OCI-LY1 (cell line): ENCODE results near the gene AKR7A2.

ENCODE experiments used
- EZH2 ChIP-seq: fragments of 200-600 bp; sonication (generic), shearing (Covaris generic); IDR thresholded peaks from 2 replicates; pipeline ENCODE4 v1.8.0; 2017; ENCODE audit warnings: borderline replicate concordance, mixed run types, mild to moderate bottlenecking, antibody characterized with exemption, low read length, moderate library complexity, mixed read lengths
- TF ChIP-seq, protein P1 (sequence below): fragments of 200-600 bp; sonication (generic), shearing (Covaris generic); IDR thresholded peaks from 2 replicates; pipeline ENCODE4 v1.5.1; 2017; ENCODE audit warnings: mild to moderate bottlenecking, antibody characterized with exemption, low read length, moderate library complexity, mixed read lengths

DNA sequence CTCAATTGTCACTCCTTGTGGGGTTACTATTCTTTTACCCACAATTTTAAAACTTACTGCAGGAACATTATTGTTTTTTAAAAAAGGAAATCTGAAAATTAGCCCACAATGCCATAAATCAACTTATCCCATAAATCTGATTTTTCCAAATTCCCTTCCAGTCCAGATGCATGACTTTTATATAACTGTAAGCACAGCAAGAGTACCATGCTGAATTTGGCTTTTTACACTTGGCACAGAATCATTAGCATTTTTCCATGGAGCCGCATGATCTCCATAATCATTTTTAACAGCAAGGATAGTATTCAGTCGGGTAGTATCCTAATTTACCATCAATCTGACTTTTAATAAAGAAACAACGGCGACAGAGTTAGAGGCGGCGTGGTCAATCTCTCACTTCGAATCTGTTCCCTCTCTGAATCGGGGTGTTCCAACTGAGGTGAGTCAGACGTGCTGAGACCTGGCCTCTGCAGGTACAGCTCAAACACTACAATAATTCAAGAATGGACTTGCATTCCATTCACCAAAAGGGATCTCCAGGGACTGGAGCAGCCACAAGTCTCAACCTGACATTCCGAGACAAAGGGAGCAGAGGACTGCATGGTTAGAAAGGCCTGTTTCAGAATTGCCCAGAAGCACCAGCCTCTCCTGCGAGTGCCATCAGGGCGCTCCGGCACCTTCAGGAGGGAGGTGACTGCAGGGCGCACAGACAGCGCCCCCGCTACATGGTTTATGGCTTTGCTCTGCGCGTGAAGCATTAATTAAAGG, 49.1 kb upstream of the AKR7A2 start:
- TF ChIP-seq, protein P1, sequence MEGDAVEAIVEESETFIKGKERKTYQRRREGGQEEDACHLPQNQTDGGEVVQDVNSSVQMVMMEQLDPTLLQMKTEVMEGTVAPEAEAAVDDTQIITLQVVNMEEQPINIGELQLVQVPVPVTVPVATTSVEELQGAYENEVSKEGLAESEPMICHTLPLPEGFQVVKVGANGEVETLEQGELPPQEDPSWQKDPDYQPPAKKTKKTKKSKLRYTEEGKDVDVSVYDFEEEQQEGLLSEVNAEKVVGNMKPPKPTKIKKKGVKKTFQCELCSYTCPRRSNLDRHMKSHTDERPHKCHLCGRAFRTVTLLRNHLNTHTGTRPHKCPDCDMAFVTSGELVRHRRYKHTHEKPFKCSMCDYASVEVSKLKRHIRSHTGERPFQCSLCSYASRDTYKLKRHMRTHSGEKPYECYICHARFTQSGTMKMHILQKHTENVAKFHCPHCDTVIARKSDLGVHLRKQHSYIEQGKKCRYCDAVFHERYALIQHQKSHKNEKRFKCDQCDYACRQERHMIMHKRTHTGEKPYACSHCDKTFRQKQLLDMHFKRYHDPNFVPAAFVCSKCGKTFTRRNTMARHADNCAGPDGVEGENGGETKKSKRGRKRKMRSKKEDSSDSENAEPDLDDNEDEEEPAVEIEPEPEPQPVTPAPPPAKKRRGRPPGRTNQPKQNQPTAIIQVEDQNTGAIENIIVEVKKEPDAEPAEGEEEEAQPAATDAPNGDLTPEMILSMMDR, result no peak
- no peak for TF ChIP-seq EZH2
